HepG2 (cell line): ENCODE results near the gene CPXM2. TPM values are rescaled to one million over a fixed set of nuclear protein-coding genes. Genes with fewer than 3 reads are reported as not detected.

ENCODE experiments used
- ATAC-seq: fragments of 200-7000 bp; cut with Tn5 transposase; 3 replicates; pipeline ENCODE4 v1.9.1; 2020; ENCODE audit warnings: mild to moderate bottlenecking, moderate library complexity
- BruUV-seq: library from RNA; stranded (reverse); fragments of 400-500 nt; replicated peaks from 2 replicates; lab custom pipeline; 2021; lab: Mats Ljungman, UMichigan
- CTCF ChIA-PET: fragments of 300-600 bp; formaldehyde crosslinking; extraction: SDS; loops from one replicate; lab custom pipeline; 2021; ENCODE audit warnings: low total read pairs, inconsistent platforms, low intra/inter-chr PET ratio; lab: Yijun Ruan, JAX
- POLR2A ChIA-PET: fragments of 350-600 bp; sonication (Branson Sonifier 250); formaldehyde crosslinking; loops from one replicate; lab custom pipeline; 2020; ENCODE audit warnings: antibody characterized with exemption, inconsistent platforms; lab: Yijun Ruan, JAX
- DNase-seq: peaks from one replicate; pipeline ENCODE4 v3.0.0-alpha.2; 2015; ENCODE audit warnings: low spot score
- FAIRE-seq: peaks from 3 replicates; lab custom pipeline; 2011; peaks lifted over from hg19 to GRCh38; lab: Jason Lieb, UNC
- H2AFZ ChIP-seq: one replicate; pipeline ENCODE4 v1.6.1; 2011; ENCODE audit warnings: low read length, inconsistent platforms
- H3K27ac ChIP-seq: fragments of 300-600 bp; 3 replicates; pipeline ENCODE4 v1.8.0; 2011; ENCODE audit warnings: mixed run types, mild to moderate bottlenecking, mixed read lengths, low read length, inconsistent platforms; ENCODE audit not compliant: insufficient read depth; ENCODE audit errors: extremely low read length
- H3K27me3 ChIP-seq, 2 experiments: fragments of 200-600 bp in 1 of 2; 2 replicates in 1 of 2; 3 replicates in 1 of 2; pipeline versions ENCODE4 v1.6.0 to v1.8.0; 2011; ENCODE audit warnings: low read length in 2 of 2, mild to moderate bottlenecking in 2 of 2, moderate library complexity in 2 of 2, inconsistent platforms in 1 of 2; ENCODE audit not compliant: insufficient read depth in 2 of 2, control insufficient read depth in 1 of 2
- H3K36me3 ChIP-seq, 2 experiments: fragments of 200-600 bp in 1 of 2; replicated peaks in 1 of 2; 2 replicates in 1 of 2; 3 replicates in 1 of 2; pipeline versions ENCODE4 v1.5.1 to v1.8.0; 2011; ENCODE audit warnings: low read length in 2 of 2, inconsistent platforms in 1 of 2; ENCODE audit not compliant: insufficient read depth in 2 of 2, control insufficient read depth in 1 of 2
- H3K4me1 ChIP-seq: 2 replicates; pipeline ENCODE4 v1.5.1; 2012; ENCODE audit warnings: low read length, inconsistent platforms; ENCODE audit not compliant: insufficient read depth
- H3K4me2 ChIP-seq: 2 replicates; pipeline ENCODE4 v1.6.0; 2011; ENCODE audit warnings: low read depth, low read length, inconsistent platforms
- H3K4me3 ChIP-seq, 3 experiments: fragments of 200-600 bp in 1 of 3; sonication (generic), shearing (Covaris generic) in 1 of 3; replicated peaks in 1 of 3; 2 replicates each; pipeline ENCODE4 v1.5.1; 2011 to 2016; ENCODE audit warnings: low read length in 3 of 3, inconsistent platforms in 2 of 3, low read depth in 2 of 3, mild to moderate bottlenecking in 2 of 3, control low read depth in 1 of 3, mixed read lengths in 1 of 3; ENCODE audit not compliant: insufficient read depth in 1 of 3
- H3K79me2 ChIP-seq: one replicate; pipeline ENCODE4 v1.6.1; 2011; ENCODE audit warnings: low read length, inconsistent platforms; ENCODE audit not compliant: insufficient read depth
- H3K9ac ChIP-seq: 2 replicates; pipeline ENCODE4 v1.6.0; 2011; ENCODE audit warnings: mild to moderate bottlenecking, low read depth, low read length, inconsistent platforms; ENCODE audit not compliant: insufficient read depth
- H3K9me3 ChIP-seq: 2 replicates; pipeline ENCODE4 v1.5.1; 2012; ENCODE audit warnings: mild to moderate bottlenecking, low read length
- H4K20me1 ChIP-seq: 2 replicates; pipeline ENCODE4 v1.6.0; 2011; ENCODE audit warnings: inconsistent platforms, mild to moderate bottlenecking, low read length, moderate library complexity; ENCODE audit not compliant: insufficient read depth
- CERS6 ChIP-seq: sonication (generic); formaldehyde crosslinking; IDR thresholded peaks from 2 replicates; pipeline ENCODE4 v1.5.0; 2020; ENCODE audit warnings: missing genetic modification reagents
- CREB3 ChIP-seq: sonication (generic); formaldehyde crosslinking; IDR thresholded peaks from 2 replicates; pipeline ENCODE4 v1.5.0; 2020; ENCODE audit warnings: missing genetic modification reagents
- MAFF ChIP-seq: IDR thresholded peaks from 2 replicates; pipeline ENCODE4 v1.6.1; 2011; ENCODE audit warnings: low read depth, low read length, improper control_type of control experiment
- MAFK ChIP-seq, 2 experiments: IDR thresholded peaks in 1 of 2; conservative IDR thresholded peaks in 1 of 2; 2 replicates each; pipeline ENCODE4 v1.6.1; 2011; ENCODE audit warnings: improper control_type of control experiment in 2 of 2, low read length in 2 of 2
- SKI ChIP-seq: fragments of 450-650 bp; IDR thresholded peaks from one replicate; pipeline ENCODE4 v1.6.1; 2018; ENCODE audit warnings: mild to moderate bottlenecking; ENCODE audit not compliant: partially characterized antibody
- SUZ12 ChIP-seq: fragments of 150-350 bp; IDR thresholded peaks from 2 replicates; pipeline ENCODE4 v1.6.1; 2014; ENCODE audit warnings: low read depth, low read length
- TBX3 ChIP-seq: fragments of 450-650 bp; IDR thresholded peaks from 2 replicates; pipeline ENCODE4 v1.6.1; 2017; ENCODE audit warnings: antibody characterized with exemption, mild to moderate bottlenecking, inconsistent platforms, borderline replicate concordance
- YEATS4 ChIP-seq: sonication (generic); formaldehyde crosslinking; IDR thresholded peaks from 2 replicates; pipeline ENCODE4 v1.4.0; 2020; ENCODE audit warnings: missing genetic modification reagents, borderline replicate concordance
- ZNF501 ChIP-seq: sonication (generic); formaldehyde crosslinking; IDR thresholded peaks from 2 replicates; pipeline ENCODE4 v1.5.1; 2020; ENCODE audit warnings: mild to moderate bottlenecking, moderate library complexity, missing genetic modification reagents
- ZNF607 ChIP-seq: sonication (generic); formaldehyde crosslinking; IDR thresholded peaks from 2 replicates; pipeline ENCODE4 v1.5.1; 2020; ENCODE audit warnings: missing genetic modification reagents, mild to moderate bottlenecking, borderline replicate concordance
- in situ Hi-C: cut with HindIII; loops from 2 replicates; pipeline ENCODE4 v1.10.0; 2017; ENCODE audit warnings: low pct_unique_long_range_greater_than_20kb; ENCODE audit not compliant: extremely low pct_ligation_motif_present
- intact Hi-C: fragments of 100-400 bp; cut with micrococcal nuclease; formaldehyde crosslinking; loops from one replicate; pipeline ENCODE4 v1.10.0; 2022; ENCODE audit not compliant: unreplicated experiment
- polyA plus RNA-seq, 8 experiments: library from polyadenylated mRNA; depleted of rRNA in 3 of 8; stranded (reverse) in 7 of 8; unstranded in 1 of 8; fragments of >200 nt; fragmentation: Illumina TruSeq in 4 of 8; extraction: Trizol in 4 of 8; gene quantifications; 2 replicates each; pipeline versions ENCODE4 v1.2.1 to v1.2.3, GENCODE V29; 2011 to 2016; ENCODE audit warnings: low read depth in 4 of 8, missing spikeins in 1 of 8, mixed read lengths in 1 of 8; ENCODE audit not compliant: insufficient read depth in 1 of 8
- total RNA-seq, 5 experiments: library from RNA; depleted of rRNA; stranded (reverse); fragments of >200 nt; fragmentation: Illumina TruSeq; extraction: Trizol; gene quantifications; 2 replicates each; pipeline ENCODE4 v1.2.3, GENCODE V29; 2016; ENCODE audit warnings: low read depth in 1 of 5

The CPXM2 gene
- total and polyA plus RNA-seq, 2 of the 13 experiments (the other 11 are each of a cell fraction or from before 2014, with no cell fraction given), result 0.03 TPM; not detected in 1

DNA sequence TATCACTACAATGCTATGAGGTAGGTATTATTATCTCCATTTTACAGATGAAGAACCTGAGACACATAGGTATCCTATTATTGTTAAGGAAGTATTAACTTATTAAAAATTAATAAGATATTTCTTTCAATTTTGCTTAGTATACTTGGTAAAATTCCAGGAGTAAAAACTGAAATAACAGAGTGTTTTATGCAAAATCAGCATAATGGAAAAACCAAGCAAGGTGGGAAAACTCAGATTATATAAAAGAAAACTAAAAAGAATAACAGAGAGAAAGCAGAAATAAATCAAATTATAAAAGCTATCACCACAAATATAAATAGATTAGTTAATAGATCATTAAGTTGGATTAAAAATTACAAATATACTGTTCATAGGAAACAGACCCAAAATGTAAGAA is 82.0 kb downstream of the CPXM2 start:
- POLR2A ChIA-PET, result no interaction called here
- Histone ChIP-seq H3K27me3 (no peaks in the 10 kb centered on the region), H3K9me3 (no peaks in the 10 kb centered on the region)
- TF ChIP-seq TBX3, result no peak
- peak; percentile 77 to 87 for TF ChIP-seq MAFK (conservative IDR thresholded peaks at IDR 0.05 in 1 of 2, IDR thresholded peaks at IDR 0.05 in 1 of 2; ENCODE audit: low read length in 2 of 2)
- TF ChIP-seq SKI, result no peak
- TF ChIP-seq CERS6 (CRISPR knock-in tag), result no peak
- TF ChIP-seq YEATS4 (CRISPR knock-in tag), result no peak
- no peak for TF ChIP-seq CREB3 (CRISPR knock-in tag)
- TF ChIP-seq MAFF, result peak; percentile 66
- no peak for TF ChIP-seq ZNF501 (CRISPR knock-in tag)
- no peak for TF ChIP-seq ZNF607 (CRISPR knock-in tag)
- TF ChIP-seq SUZ12, result no peak
- TF ChIP-seq, all 625 proteins: peak for 2
- H3K4me3 ChIP-seq, result no peak overlapping the region
- H3K36me3 ChIP-seq, result no peaks in the 10 kb centered on the region
- no peaks in the 10 kb centered on the region for H3K79me2 ChIP-seq
- no peak overlapping the region for H3K9ac ChIP-seq
- no peaks in the 10 kb centered on the region for H3K4me1 ChIP-seq
- no peaks in the 10 kb centered on the region for H4K20me1 ChIP-seq
- BruUV-seq, result no TSS peak
- CTCF ChIA-PET, result no interaction called here
- intact Hi-C loops (no loop called here), in situ Hi-C loops (no loop called here)
- FAIRE-seq, result no peak
- no peak overlapping the region for H2AFZ ChIP-seq
- H3K27ac ChIP-seq, result no peak overlapping the region
- ATAC-seq, result no peak
- DNase-seq, result no peak
- H3K4me2 ChIP-seq, result no peak overlapping the region
